ENCODE data around the gene HUWE1.

The HUWE1 gene

DNA sequence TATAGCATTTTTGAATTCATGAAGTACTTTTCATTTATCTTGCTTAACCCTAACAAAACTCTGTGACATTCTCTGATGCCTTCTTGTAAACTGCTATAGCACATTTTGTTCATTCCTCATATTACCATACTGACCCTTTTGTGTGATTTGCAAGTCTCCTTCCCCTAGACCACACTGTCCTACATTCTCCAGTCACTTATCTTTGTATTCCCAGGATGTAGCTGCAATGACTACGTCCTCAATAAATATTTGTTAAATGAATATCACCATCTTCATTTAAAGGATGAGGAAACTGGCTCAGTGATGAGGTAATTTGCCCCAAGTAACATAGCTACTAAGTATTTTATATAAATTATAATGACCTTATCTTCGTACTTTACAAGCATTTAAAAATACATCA, 11.9 kb downstream of the HUWE1 start:
- TF ChIP-seq CTCF (IDR thresholded peaks at IDR 0.05; ENCODE audit: low read depth, low read length), result no peak
- no peak overlapping the region for H3K4me3 ChIP-seq (replicated peaks in 1 of 2; ENCODE audit: low read depth in 2 of 2, low read length in 2 of 2)
- peak in 1 of 2 donors; percentile 26 for DNase-seq (ENCODE audit: low read depth in 2 of 2)

DNA sequence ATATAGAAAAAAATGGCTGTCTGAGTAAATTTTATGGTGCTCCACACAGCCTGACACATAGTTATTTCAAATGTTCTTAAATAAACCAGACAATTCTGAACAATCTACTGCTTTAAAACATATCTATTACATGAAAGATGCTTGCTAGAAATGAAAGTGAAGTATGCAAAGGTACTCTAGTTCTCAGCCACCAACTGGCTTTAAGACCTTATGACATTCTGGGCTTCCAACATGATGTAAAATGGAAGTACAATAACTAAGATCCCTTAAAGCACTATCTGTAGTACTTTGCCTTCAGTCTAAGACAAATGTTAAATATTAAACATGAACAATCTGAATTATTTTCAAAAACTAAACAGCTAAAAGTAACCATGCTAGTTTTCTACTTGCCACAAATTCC, 17.3 kb downstream of the HUWE1 start:
- no peak for TF ChIP-seq CTCF (IDR thresholded peaks at IDR 0.05; ENCODE audit: low read depth, low read length)
- no peak for DNase-seq (ENCODE audit: low read depth in 2 of 2)
- H3K4me3 ChIP-seq (replicated peaks in 1 of 2; ENCODE audit: low read depth in 2 of 2, low read length in 2 of 2), result no peak overlapping the region

- TF ChIP-seq CTCF (IDR thresholded peaks at IDR 0.05; ENCODE audit: low read depth, low read length), result no peak
- no peak for DNase-seq (ENCODE audit: low read depth in 2 of 2)
- no peak overlapping the region for H3K4me3 ChIP-seq (replicated peaks in 1 of 2; ENCODE audit: low read depth in 2 of 2, low read length in 2 of 2)
Observed at GRCh38 chrX:53666171-53666570, 20.3 kb downstream of the HUWE1 start.

GRCh38 chrX:53660004-53660403, 26.5 kb downstream of the HUWE1 start:
- H3K4me3 ChIP-seq (replicated peaks in 1 of 2; ENCODE audit: low read depth in 2 of 2, low read length in 2 of 2), result no peak overlapping the region
- no peak for TF ChIP-seq CTCF (IDR thresholded peaks at IDR 0.05; ENCODE audit: low read depth, low read length)
- no peak for DNase-seq (ENCODE audit: low read depth in 2 of 2)

DNA sequence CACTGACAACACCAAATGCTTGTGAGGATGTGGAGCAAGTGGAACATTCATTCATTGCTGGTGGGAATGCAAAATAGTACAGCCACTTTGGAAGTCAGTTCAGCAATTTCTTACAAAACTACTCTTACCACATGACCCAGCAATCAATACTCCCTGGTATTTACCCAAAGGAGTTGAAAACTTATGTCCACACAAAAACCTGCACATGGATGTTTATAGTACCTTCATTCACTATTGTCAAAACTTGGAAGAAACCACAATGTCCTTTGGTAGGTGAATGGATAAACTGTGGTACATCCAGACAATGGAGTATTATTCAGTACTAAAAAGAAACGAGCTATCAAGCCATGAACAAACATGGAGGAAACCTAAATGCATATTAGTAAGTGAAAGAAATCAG, 27.5 kb downstream of the HUWE1 start:
- DNase-seq (ENCODE audit: low read depth in 2 of 2), result no peak
- H3K4me3 ChIP-seq (replicated peaks in 1 of 2; ENCODE audit: low read depth in 2 of 2, low read length in 2 of 2), result no peak overlapping the region
- no peak for TF ChIP-seq CTCF (IDR thresholded peaks at IDR 0.05; ENCODE audit: low read depth, low read length)

DNA sequence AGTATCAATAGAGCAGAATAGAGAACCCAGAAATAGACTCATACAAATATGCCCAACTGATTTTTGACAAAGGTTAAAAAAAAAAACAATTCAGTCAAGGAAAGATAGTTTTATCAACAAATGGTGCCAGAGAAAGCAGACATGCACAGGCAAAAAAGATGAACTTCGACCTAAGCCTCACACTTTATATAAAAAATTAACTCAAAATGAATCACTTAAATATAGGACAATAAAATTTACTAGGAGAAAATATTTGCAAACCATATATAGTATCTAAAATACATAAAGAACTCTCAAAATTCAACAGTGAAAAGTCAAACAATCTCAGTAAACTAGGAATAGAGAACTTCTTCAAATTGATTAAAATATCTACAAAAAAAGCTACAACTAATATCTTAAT, 29.7 kb downstream of the HUWE1 start:
- no peak overlapping the region for H3K4me3 ChIP-seq (replicated peaks in 1 of 2; ENCODE audit: low read depth in 2 of 2, low read length in 2 of 2)
- DNase-seq (ENCODE audit: low read depth in 2 of 2), result no peak
- TF ChIP-seq CTCF (IDR thresholded peaks at IDR 0.05; ENCODE audit: low read depth, low read length), result no peak

DNA sequence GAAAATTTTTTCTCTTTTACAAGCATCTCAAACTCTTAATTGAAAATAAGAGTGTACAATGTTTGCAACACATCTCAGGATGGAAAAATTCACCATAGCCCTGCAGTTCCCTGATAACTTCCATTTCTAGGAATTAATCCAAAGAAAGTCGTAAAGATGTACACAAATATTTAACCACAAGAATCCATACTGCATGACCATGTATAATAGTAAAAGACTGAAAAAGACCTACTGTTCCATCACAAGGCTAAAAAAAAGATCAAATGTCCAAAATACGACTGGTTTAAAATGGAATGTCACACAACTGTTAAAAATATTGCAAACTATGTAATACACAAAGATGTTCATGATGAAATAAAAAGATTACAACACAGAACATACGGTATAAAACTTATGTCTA, 32.1 kb downstream of the HUWE1 start:
- H3K4me3 ChIP-seq (replicated peaks in 1 of 2; ENCODE audit: low read depth in 2 of 2, low read length in 2 of 2), result no peak overlapping the region
- DNase-seq (ENCODE audit: low read depth in 2 of 2), result peak in 1 of 2 donors; percentile 6
- TF ChIP-seq CTCF (IDR thresholded peaks at IDR 0.05; ENCODE audit: low read depth, low read length), result no peak
